GM21526 (cell line): ENCODE measurements around the gene TTC39A.

Source experiments
- ATAC-seq: cut with Tn5 transposase; IDR thresholded peaks from one replicate; pipeline ENCODE4 v1.9.1; 2021; ENCODE audit warnings: moderate library complexity; ENCODE audit not compliant: unreplicated experiment, low FRiP score

The TTC39A gene

DNA sequence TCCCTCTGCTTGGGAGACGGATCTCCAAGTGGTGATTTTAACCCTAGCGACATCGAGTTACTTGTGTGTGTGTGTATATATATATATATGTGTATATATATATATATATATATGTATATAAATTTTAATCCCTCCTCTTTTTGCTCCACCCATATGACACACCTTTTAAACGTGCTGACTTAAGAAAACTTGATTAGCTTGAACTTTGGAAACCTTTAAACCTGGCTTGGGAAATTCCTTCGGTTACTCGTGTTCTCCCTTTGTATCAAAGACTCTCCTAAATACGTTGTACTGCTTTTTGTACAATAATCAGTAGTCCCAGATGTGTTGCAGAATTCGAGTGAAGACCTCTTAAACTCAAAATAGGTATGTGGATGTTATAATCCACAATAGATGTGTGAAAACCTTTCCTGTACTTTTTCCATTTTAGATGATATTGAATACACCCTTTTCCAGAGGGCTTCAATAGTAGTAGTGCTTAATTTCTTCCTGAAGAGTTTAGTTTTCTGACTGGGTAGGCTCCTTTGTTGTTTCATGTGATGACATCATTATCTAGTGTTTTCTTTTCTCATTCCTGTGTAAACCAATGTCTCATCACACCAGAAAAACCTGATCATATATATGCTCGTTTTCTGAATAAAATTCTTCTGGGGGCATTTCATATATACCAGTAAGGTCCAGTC lies 92.9 kb downstream of the TTC39A start:
- ATAC-seq = no peak
